ENCODE measurements around the gene DSP.

The DSP gene

GRCh38 chr6:7574500-7574899, 33.0 kb downstream of the DSP start:
- TF ChIP-seq CTCF (IDR thresholded peaks at IDR 0.05; ENCODE audit: low read depth, low read length): no peak
- H3K4me3 ChIP-seq (replicated peaks in 1 of 2; ENCODE audit: low read depth in 2 of 2, low read length in 2 of 2): no peak overlapping the region
- DNase-seq (ENCODE audit: low read depth in 2 of 2): no peak

- DNase-seq (ENCODE audit: low read depth in 2 of 2): no peak
- TF ChIP-seq CTCF (IDR thresholded peaks at IDR 0.05; ENCODE audit: low read depth, low read length): no peak
- no peak overlapping the region for H3K4me3 ChIP-seq (replicated peaks in 1 of 2; ENCODE audit: low read depth in 2 of 2, low read length in 2 of 2)
Observed at GRCh38 chr6:7578516-7578915, 37.0 kb downstream of the DSP start.

- no peak for TF ChIP-seq CTCF (IDR thresholded peaks at IDR 0.05; ENCODE audit: low read depth, low read length)
- DNase-seq (ENCODE audit: low read depth in 2 of 2): no peak
- H3K4me3 ChIP-seq (replicated peaks in 1 of 2; ENCODE audit: low read depth in 2 of 2, low read length in 2 of 2): no peak overlapping the region
Observed at GRCh38 chr6:7578931-7579330, 37.5 kb downstream of the DSP start.

GRCh38 chr6:7579851-7580250, 38.4 kb downstream of the DSP start:
- no peak for DNase-seq (ENCODE audit: low read depth in 2 of 2)
- no peak overlapping the region for H3K4me3 ChIP-seq (replicated peaks in 1 of 2; ENCODE audit: low read depth in 2 of 2, low read length in 2 of 2)
- no peak for TF ChIP-seq CTCF (IDR thresholded peaks at IDR 0.05; ENCODE audit: low read depth, low read length)

- no peak for TF ChIP-seq CTCF (IDR thresholded peaks at IDR 0.05; ENCODE audit: low read depth, low read length)
- no peak for DNase-seq (ENCODE audit: low read depth in 2 of 2)
- H3K4me3 ChIP-seq (replicated peaks in 1 of 2; ENCODE audit: low read depth in 2 of 2, low read length in 2 of 2): no peak overlapping the region
Observed at GRCh38 chr6:7580537-7580926, 39.1 kb downstream of the DSP start.

GRCh38 chr6:7580927-7581618, 39.6 kb downstream of the DSP start:
- no peak for DNase-seq (ENCODE audit: low read depth in 2 of 2)
- H3K4me3 ChIP-seq (replicated peaks in 1 of 2; ENCODE audit: low read depth in 2 of 2, low read length in 2 of 2): no peak overlapping the region
- TF ChIP-seq CTCF (IDR thresholded peaks at IDR 0.05; ENCODE audit: low read depth, low read length): no peak

Data from cardiac fibroblast (primary cell).